Activated naive CD8-positive, alpha-beta T cell treated with anti-CD3 and anti-CD28 coated beads, Interleukin-2, amount 10 ng/mL, durations not matched to agents 7 days and 5 days (primary cell): ENCODE data around the gene FMNL3. TPM values are rescaled to one million over a fixed set of nuclear protein-coding genes. Genes with fewer than 3 reads are reported as not detected.

Experiments
- ATAC-seq: fragments of 150-1000 bp; cut with Tn5 transposase; one replicate; pipeline ENCODE4 v1.10.0; 2021; ENCODE audit warnings: low read depth, moderate library complexity
- POLR2A ChIA-PET: fragments of 350-600 bp; sonication (Branson Sonifier 250); formaldehyde crosslinking; loops from one replicate; lab custom pipeline; 2021; ENCODE audit warnings: antibody characterized with exemption; lab: Charles Lee
- DNase-seq: peaks from one replicate; pipeline ENCODE4 v3.0.0; 2021
- H3K27ac Mint-ChIP-seq: one replicate; pipeline ENCODE4 v1.8.0; 2022; ENCODE audit warnings: mild to moderate bottlenecking, mixed read lengths
- H3K27me3 Mint-ChIP-seq: one replicate; pipeline ENCODE4 v1.8.0; 2022; ENCODE audit warnings: mild to moderate bottlenecking, moderate library complexity, mixed read lengths
- H3K36me3 Mint-ChIP-seq: one replicate; pipeline ENCODE4 v1.8.0; 2021; ENCODE audit warnings: mild to moderate bottlenecking, mixed read lengths
- H3K4me1 Mint-ChIP-seq: one replicate; pipeline ENCODE4 v1.8.0; 2021; ENCODE audit warnings: mixed read lengths
- H3K4me3 Mint-ChIP-seq: one replicate; pipeline ENCODE4 v1.8.0; 2022; ENCODE audit warnings: mild to moderate bottlenecking, moderate library complexity, mixed read lengths
- H3K9me3 Mint-ChIP-seq: one replicate; pipeline ENCODE4 v1.8.0; 2021; ENCODE audit warnings: mixed read lengths
- total RNA-seq, 2 experiments: library from RNA; stranded (reverse); gene quantifications; one replicate each; pipeline ENCODE4 v1.2.3, GENCODE V29; 2021

Gene FMNL3
- total RNA-seq, 2 experiments from 2014 or later: 43.5 to 43.8 TPM

- Mint-ChIP-seq H3K4me1 (peaks cover 21% of the 10 kb centered on the region), H3K4me3 (no peak overlapping the region), H3K27me3 (no peaks in the 10 kb centered on the region), H3K36me3 (peaks cover 32% of the 10 kb centered on the region), H3K27ac (peak overlapping the region; percentile 36), H3K9me3 (no peaks in the 10 kb centered on the region)
- ATAC-seq: no peak
- DNase-seq: no peak
- POLR2A ChIA-PET: interaction anchor here (0.8 kb wide), 1 partner anchor 13 kb away, joined by 3 read pairs; no protein-coding TSS in a partner anchor
These were observed 57.3 kb downstream of the FMNL3 start for GRCh38 chr12:49649892-49650291.

GRCh38 chr12:49649445-49649844 lies 57.8 kb downstream of the FMNL3 start:
- H3K27me3 Mint-ChIP-seq: no peaks in the 10 kb centered on the region
- DNase-seq (no peak), ATAC-seq (no peak)
- H3K9me3 Mint-ChIP-seq: no peaks in the 10 kb centered on the region
- POLR2A ChIA-PET: interaction anchor here (0.8 to 2.9 kb wide), 4 partner anchors 12 to 92 kb away, joined by 3 to 15 read pairs (median 11); partner anchors contain the start of genes FMNL3 and TMBIM6
- H3K4me1 Mint-ChIP-seq: peaks cover 26% of the 10 kb centered on the region
- peak overlapping the region; percentile 40 for H3K27ac Mint-ChIP-seq
- peaks cover 31% of the 10 kb centered on the region for H3K36me3 Mint-ChIP-seq
- H3K4me3 Mint-ChIP-seq: no peak overlapping the region

GRCh38 chr12:49648712-49649003 lies 58.5 kb downstream of the FMNL3 start:
- ATAC-seq: no peak
- no peak for DNase-seq
- H3K9me3 Mint-ChIP-seq: no peaks in the 10 kb centered on the region
- no peak overlapping the region for H3K4me3 Mint-ChIP-seq
- POLR2A ChIA-PET: interaction anchor here (0.9 to 2.9 kb wide), 6 partner anchors 15 to 93 kb away, joined by 3 to 15 read pairs (median 10); partner anchors contain the start of genes FMNL3 and TMBIM6
- peaks cover 29% of the 10 kb centered on the region for H3K4me1 Mint-ChIP-seq
- H3K27ac Mint-ChIP-seq: peak overlapping the region; percentile 58
- no peaks in the 10 kb centered on the region for H3K27me3 Mint-ChIP-seq
- H3K36me3 Mint-ChIP-seq: peaks cover 29% of the 10 kb centered on the region

- Mint-ChIP-seq H3K9me3 (no peaks in the 10 kb centered on the region), H3K36me3 (peaks cover 27% of the 10 kb centered on the region), H3K4me3 (no peak overlapping the region), H3K4me1 (peaks cover 29% of the 10 kb centered on the region), H3K27me3 (no peaks in the 10 kb centered on the region), H3K27ac (peak overlapping the region; percentile 58)
- ATAC-seq (peak; percentile 19), DNase-seq (no peak)
- POLR2A ChIA-PET: interaction anchor here (0.8 to 2.9 kb wide), 7 partner anchors 15 to 518 kb away, joined by 3 to 15 read pairs (median 9); partner anchors contain the start of genes FMNL3 and TMBIM6
These were observed 59.1 kb downstream of the FMNL3 start for GRCh38 chr12:49647827-49648711.

- Mint-ChIP-seq H3K36me3 (peaks cover 22% of the 10 kb centered on the region), H3K4me1 (peaks cover 29% of the 10 kb centered on the region), H3K27ac (no peak overlapping the region), H3K9me3 (no peaks in the 10 kb centered on the region), H3K27me3 (no peaks in the 10 kb centered on the region), H3K4me3 (no peak overlapping the region)
- no peak for ATAC-seq
- POLR2A ChIA-PET: interaction anchor here (1.6 to 2.9 kb wide), 3 partner anchors 56 to 94 kb away, joined by 9 to 15 read pairs (median 10); partner anchors contain the start of genes FMNL3 and TMBIM6
- DNase-seq: no peak
These were observed 60.1 kb downstream of the FMNL3 start for GRCh38 chr12:49646871-49647654.

GRCh38 chr12:49646331-49646830 lies 60.8 kb downstream of the FMNL3 start:
- Mint-ChIP-seq H3K27me3 (no peaks in the 10 kb centered on the region), H3K27ac (no peak overlapping the region), H3K36me3 (peaks cover 22% of the 10 kb centered on the region), H3K4me1 (peaks cover 29% of the 10 kb centered on the region), H3K9me3 (no peaks in the 10 kb centered on the region), H3K4me3 (no peak overlapping the region)
- POLR2A ChIA-PET: interaction anchor here (2.9 kb wide), 1 partner anchor 95 kb away, joined by 9 read pairs; the partner anchor contains the start of gene TMBIM6
- DNase-seq (no peak), ATAC-seq (no peak)

- Mint-ChIP-seq H3K27me3 (no peaks in the 10 kb centered on the region), H3K4me3 (no peak overlapping the region), H3K4me1 (peaks cover 29% of the 10 kb centered on the region), H3K27ac (peak overlapping the region; percentile 87), H3K9me3 (no peaks in the 10 kb centered on the region), H3K36me3 (peaks cover 24% of the 10 kb centered on the region)
- POLR2A ChIA-PET: interaction anchor here (0.6 to 2.2 kb wide), 11 partner anchors 8 to 1593 kb away, joined by 3 to 19 read pairs (median 3); partner anchors contain the start of genes BCDIN3D, FMNL3 and TMBIM6
- DNase-seq: no peak
- no peak for ATAC-seq
These were observed 61.8 kb downstream of the FMNL3 start for GRCh38 chr12:49645146-49646039.

- Mint-ChIP-seq H3K9me3 (no peaks in the 10 kb centered on the region), H3K4me1 (peaks cover 26% of the 10 kb centered on the region), H3K4me3 (peak overlapping the region; percentile 26), H3K36me3 (peaks cover 20% of the 10 kb centered on the region), H3K27ac (peak overlapping the region; percentile 87), H3K27me3 (no peaks in the 10 kb centered on the region)
- ATAC-seq: peak; percentile 92
- DNase-seq: peak; percentile 83
- POLR2A ChIA-PET: interaction anchor here (0.6 to 2.2 kb wide), 8 partner anchors 9 to 1594 kb away, joined by 3 to 19 read pairs (median 5); partner anchors contain the start of genes FMNL3 and TMBIM6
These were observed 62.6 kb downstream of the FMNL3 start for GRCh38 chr12:49644620-49644994.

GRCh38 chr12:49643961-49644619 lies 63.1 kb downstream of the FMNL3 start:
- ATAC-seq: peak; percentile 5
- Mint-ChIP-seq H3K4me1 (peaks cover 30% of the 10 kb centered on the region), H3K9me3 (no peaks in the 10 kb centered on the region), H3K4me3 (no peak overlapping the region), H3K27ac (peak overlapping the region; percentile 87), H3K36me3 (peaks cover 18% of the 10 kb centered on the region), H3K27me3 (no peaks in the 10 kb centered on the region)
- no peak for DNase-seq
- POLR2A ChIA-PET: interaction anchor here (0.7 to 2.2 kb wide), 5 partner anchors 19 to 98 kb away, joined by 3 to 19 read pairs (median 6); partner anchors contain the start of genes FMNL3 and TMBIM6

- DNase-seq (no peak), ATAC-seq (no peak)
- POLR2A ChIA-PET: interaction anchor here (0.6 to 1.7 kb wide), 3 partner anchors 28 to 61 kb away, joined by 3 to 6 read pairs (median 6); no protein-coding TSS in a partner anchor
- Mint-ChIP-seq H3K27ac (no peak overlapping the region), H3K4me3 (no peak overlapping the region), H3K4me1 (peaks cover 22% of the 10 kb centered on the region), H3K27me3 (no peaks in the 10 kb centered on the region), H3K36me3 (peaks cover 12% of the 10 kb centered on the region), H3K9me3 (no peaks in the 10 kb centered on the region)
These were observed 64.1 kb downstream of the FMNL3 start for GRCh38 chr12:49643135-49643534.

- POLR2A ChIA-PET: no interaction called here
- Mint-ChIP-seq H3K4me3 (no peak overlapping the region), H3K4me1 (peaks cover 16% of the 10 kb centered on the region), H3K36me3 (peaks cover 10% of the 10 kb centered on the region), H3K27me3 (no peaks in the 10 kb centered on the region), H3K9me3 (no peaks in the 10 kb centered on the region), H3K27ac (no peak overlapping the region)
- DNase-seq (no peak), ATAC-seq (no peak)
These were observed 64.8 kb downstream of the FMNL3 start for GRCh38 chr12:49642370-49642802.
